Inflammatory macrophage (primary cell): ENCODE results near the gene C3orf22.
"Not testable (repeated sequence)": the region's sequence is repeated elsewhere in the genome, so short reads cannot be mapped to it uniquely, and the experiment has no call there.

Source experiments
- DNase-seq, 2 donors: peaks; one replicate each; pipeline ENCODE4 v3.0.0-alpha.2; 2020 to 2022

The C3orf22 gene

GRCh38 chr3:126542340-126543241 is 16.1 kb downstream of the C3orf22 start:
- no peak for DNase-seq

- no peak for DNase-seq
These were observed 16.9 kb downstream of the C3orf22 start for GRCh38 chr3:126541628-126542339.

GRCh38 chr3:126540951-126541627 is 17.6 kb downstream of the C3orf22 start:
- no peak for DNase-seq

- peak; percentile 83 to 87 for DNase-seq
These were observed 18.3 kb downstream of the C3orf22 start for GRCh38 chr3:126540342-126540849.

GRCh38 chr3:126539558-126540250 is 19.0 kb downstream of the C3orf22 start:
- DNase-seq = no peak

GRCh38 chr3:126538966-126539365 is 19.8 kb downstream of the C3orf22 start:
- no peak for DNase-seq

- DNase-seq = no peak
These were observed 20.4 kb downstream of the C3orf22 start for GRCh38 chr3:126538316-126538715.

- DNase-seq = no peak
These were observed 20.9 kb downstream of the C3orf22 start for GRCh38 chr3:126537730-126538281.

GRCh38 chr3:126537116-126537729 is 21.5 kb downstream of the C3orf22 start:
- DNase-seq = no peak

GRCh38 chr3:126536126-126536525 is 22.6 kb downstream of the C3orf22 start:
- DNase-seq = no peak

- no peak for DNase-seq
These were observed 23.1 kb downstream of the C3orf22 start for GRCh38 chr3:126535636-126536035.

GRCh38 chr3:126534716-126535115 is 24.0 kb downstream of the C3orf22 start:
- not testable (repeated sequence) for DNase-seq

GRCh38 chr3:126533506-126533905 is 25.2 kb downstream of the C3orf22 start:
- peak; percentile 42 to 55 for DNase-seq

GRCh38 chr3:126531051-126531330 is 27.7 kb downstream of the C3orf22 start:
- DNase-seq = no peak

- DNase-seq = peak; percentile 57 to 75
These were observed 28.3 kb downstream of the C3orf22 start for GRCh38 chr3:126530171-126531050.

- DNase-seq = no peak
These were observed 29.1 kb downstream of the C3orf22 start for GRCh38 chr3:126529585-126530170.

GRCh38 chr3:126528800-126529541 is 29.8 kb downstream of the C3orf22 start:
- peak; percentile 49 to 77 for DNase-seq

GRCh38 chr3:126528419-126528799 is 30.3 kb downstream of the C3orf22 start:
- no peak for DNase-seq

- peak in 1 of 2 donors; percentile 68 for DNase-seq
These were observed 31.1 kb downstream of the C3orf22 start for GRCh38 chr3:126527455-126528211.
